ENCODE results near the gene RIIAD1.
"Not testable (repeated sequence)": the region's sequence is repeated elsewhere in the genome, so short reads cannot be mapped to it uniquely, and the experiment has no call there.

Gene RIIAD1

GRCh38 chr1:151720974-151721787, at the start of gene RIIAD1:
Gene RIIAD1 (plus strand): TSS chr1:151721522. CDS start chr1:151721537, 15 bp downstream.
- DNase-seq, result peak in 17 of 51 donors; percentile 4 to 44 (median 25)

- DNase-seq, result no peak
Observed at GRCh38 chr1:151673407-151673806, 47.9 kb upstream of the RIIAD1 start.

GRCh38 chr1:151680391-151680790, 40.9 kb upstream of the RIIAD1 start:
- DNase-seq, result no peak

- no peak for DNase-seq
Observed at GRCh38 chr1:151680826-151681225, 40.5 kb upstream of the RIIAD1 start.

- DNase-seq, result no peak
Observed at GRCh38 chr1:151681923-151682322, 39.4 kb upstream of the RIIAD1 start.

GRCh38 chr1:151682901-151683300, 38.4 kb upstream of the RIIAD1 start:
- not testable (repeated sequence) for DNase-seq

GRCh38 chr1:151684128-151684527, 37.2 kb upstream of the RIIAD1 start:
- DNase-seq, result no peak

GRCh38 chr1:151686561-151686960, 34.8 kb upstream of the RIIAD1 start:
- DNase-seq, result no peak

- DNase-seq, result no peak
Observed at GRCh38 chr1:151689494-151689893, 31.8 kb upstream of the RIIAD1 start.

- no peak for DNase-seq
Observed at GRCh38 chr1:151692226-151692625, 29.1 kb upstream of the RIIAD1 start.

- peak in 1 of 51 donors; percentile 56 for DNase-seq
Observed at GRCh38 chr1:151693057-151693651, 28.2 kb upstream of the RIIAD1 start.

GRCh38 chr1:151701515-151701914, 19.8 kb upstream of the RIIAD1 start:
- DNase-seq, result no peak

GRCh38 chr1:151702936-151703335, 18.4 kb upstream of the RIIAD1 start:
- no peak for DNase-seq

- no peak for DNase-seq
Observed at GRCh38 chr1:151703813-151704212, 17.5 kb upstream of the RIIAD1 start.

GRCh38 chr1:151704246-151704645, 17.1 kb upstream of the RIIAD1 start:
- no peak for DNase-seq

GRCh38 chr1:151705146-151705545, 16.2 kb upstream of the RIIAD1 start:
- no peak for DNase-seq

- DNase-seq, result peak in 1 of 51 donors; percentile 17
Observed at GRCh38 chr1:151705753-151706463, 15.4 kb upstream of the RIIAD1 start.

GRCh38 chr1:151706464-151707415, 14.6 kb upstream of the RIIAD1 start:
- DNase-seq, result no peak

- no peak for DNase-seq
Observed at GRCh38 chr1:151707541-151708065, 13.7 kb upstream of the RIIAD1 start.

GRCh38 chr1:151708891-151709290, 12.4 kb upstream of the RIIAD1 start:
- no peak for DNase-seq
